IPS DF 6.9 (cell line): Measurements from ENCODE around the gene MLH3.

Source experiments
- DNase-seq: peaks from one replicate; pipeline ENCODE4 v3.0.0-alpha.2; 2013; ENCODE audit warnings: low read depth, low spot score
- H3K27ac ChIP-seq: one replicate; pipeline ENCODE4 v1.5.1; 2013; ENCODE audit warnings: low read length, control low read depth
- H3K27me3 ChIP-seq: 2 replicates; pipeline ENCODE4 v1.6.1; 2013; ENCODE audit warnings: mild to moderate bottlenecking, low read length; ENCODE audit not compliant: control insufficient read depth, insufficient read depth
- H3K36me3 ChIP-seq: 2 replicates; pipeline ENCODE4 v1.6.1; 2013; ENCODE audit warnings: low read length; ENCODE audit not compliant: control insufficient read depth, insufficient read depth
- H3K4me1 ChIP-seq: 2 replicates; pipeline ENCODE4 v1.6.1; 2013; ENCODE audit warnings: low read length; ENCODE audit not compliant: control insufficient read depth, insufficient read depth
- H3K4me3 ChIP-seq: 2 replicates; pipeline ENCODE4 v1.5.1; 2013; ENCODE audit warnings: mild to moderate bottlenecking, low read length
- H3K9me3 ChIP-seq: 2 replicates; pipeline ENCODE4 v1.6.1; 2013; ENCODE audit warnings: low read length, inconsistent platforms; ENCODE audit not compliant: control insufficient read depth, insufficient read depth
- WGBS: extraction: QIAGEN DNeasy Blood & Tissue Kit; methylation state at CpG from one replicate; pipeline ENCODE4 v1.1.7; 2013; ENCODE audit warnings: mixed read lengths, missing lambda C conversion rate; ENCODE audit not compliant: insufficient read length, insufficient coverage; 5-methylcytosine and 5-hydroxymethylcytosine counted together

Gene MLH3

GRCh38 chr14:74973905-74974363 lies 77.3 kb downstream of the MLH3 start:
- no peak overlapping the region for H3K27ac ChIP-seq
- H3K9me3 ChIP-seq: no peaks in the 10 kb centered on the region
- peaks cover 10% of the 10 kb centered on the region; the same call in 1 of the 2 replicates for H3K4me1 ChIP-seq
- WGBS: no CpG with 5 or more reads among the region's 5 CpGs
- H3K27me3 ChIP-seq: no peaks in the 10 kb centered on the region
- no peak for DNase-seq
- H3K36me3 ChIP-seq: no peaks in the 10 kb centered on the region
- H3K4me3 ChIP-seq: no peak overlapping the region

- DNase-seq: no peak
- H3K4me1 ChIP-seq: peaks cover 6% of the 10 kb centered on the region; the same call in 1 of the 2 replicates
- H3K9me3 ChIP-seq: no peaks in the 10 kb centered on the region
- WGBS: no CpG with 5 or more reads among the region's 15 CpGs
- no peak overlapping the region for H3K4me3 ChIP-seq
- no peaks in the 10 kb centered on the region for H3K27me3 ChIP-seq
- H3K27ac ChIP-seq: no peak overlapping the region
- H3K36me3 ChIP-seq: no peaks in the 10 kb centered on the region
These were observed 78.1 kb downstream of the MLH3 start for GRCh38 chr14:74973003-74973653.

DNA sequence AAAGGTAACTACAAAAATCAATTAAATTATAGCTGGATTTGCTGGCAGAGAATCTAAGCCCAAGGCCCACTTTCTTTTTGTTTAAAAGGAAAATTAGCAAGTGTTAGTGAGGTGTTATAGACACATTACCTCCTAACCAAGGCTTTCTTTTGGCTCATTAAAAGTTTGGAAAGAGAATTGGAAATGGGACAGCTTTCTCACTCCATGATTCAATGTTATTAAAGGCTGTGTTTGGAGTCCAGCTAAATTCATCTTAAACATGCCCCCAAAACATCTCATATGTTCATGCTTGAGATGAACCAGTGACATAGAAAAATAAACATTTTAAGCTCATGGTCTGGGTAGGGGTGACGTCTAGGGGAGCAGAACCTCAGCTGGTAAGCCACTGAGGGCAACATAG lies 82.5 kb downstream of the MLH3 start:
- Histone ChIP-seq H3K36me3 (no peaks in the 10 kb centered on the region), H3K4me1 (peaks cover 2% of the 10 kb centered on the region; the same call in 1 of the 2 replicates), H3K27ac (no peak overlapping the region), H3K27me3 (no peaks in the 10 kb centered on the region), H3K4me3 (no peak overlapping the region), H3K9me3 (no peaks in the 10 kb centered on the region)
- DNase-seq: no peak
- no CpG with 5 or more reads among the region's 1 CpG for WGBS

DNA sequence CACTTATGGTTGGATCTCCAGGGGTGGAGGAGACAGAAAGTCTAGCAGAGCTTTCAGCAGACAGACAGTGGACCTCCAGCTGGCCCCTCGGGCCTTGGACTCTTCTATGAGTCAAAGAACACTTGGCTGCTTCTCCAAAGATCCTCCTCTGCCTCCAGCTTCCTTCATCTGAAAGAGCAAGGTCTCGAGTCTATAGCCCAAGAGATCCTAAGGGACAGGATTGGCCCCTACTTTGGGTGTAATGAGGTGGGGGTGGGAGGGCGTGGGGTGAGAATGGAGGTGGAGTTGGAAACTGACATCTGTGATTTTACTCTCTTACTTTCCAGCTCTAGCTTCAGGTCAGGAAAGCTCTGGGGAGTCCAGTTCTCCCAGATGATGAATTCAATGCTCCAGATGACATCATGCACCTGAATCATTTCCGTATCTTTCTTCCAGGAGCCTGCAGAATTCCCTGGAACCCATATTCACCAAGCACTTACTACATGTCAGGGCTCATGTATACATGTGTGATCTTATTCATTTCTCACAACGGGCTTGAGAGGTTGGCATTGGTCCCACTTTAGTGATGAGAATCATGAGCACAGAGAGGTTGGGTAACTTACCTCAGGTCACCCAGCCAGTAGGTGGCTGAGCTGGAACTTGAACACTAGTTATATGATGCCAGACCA lies 85.6 kb downstream of the MLH3 start:
- no peak overlapping the region for H3K4me3 ChIP-seq
- H3K27ac ChIP-seq: no peak overlapping the region
- H3K27me3 ChIP-seq: no peaks in the 10 kb centered on the region
- no CpG with 5 or more reads among the region's 5 CpGs for WGBS
- H3K4me1 ChIP-seq: no peaks in the 10 kb centered on the region
- DNase-seq: no peak
- no peaks in the 10 kb centered on the region for H3K9me3 ChIP-seq
- H3K36me3 ChIP-seq: no peaks in the 10 kb centered on the region

GRCh38 chr14:74964787-74965485 lies 86.3 kb downstream of the MLH3 start:
- WGBS: no CpG with 5 or more reads among the region's 4 CpGs
- no peak for DNase-seq
- Histone ChIP-seq H3K27ac (no peak overlapping the region), H3K9me3 (no peaks in the 10 kb centered on the region), H3K36me3 (no peaks in the 10 kb centered on the region), H3K27me3 (no peaks in the 10 kb centered on the region), H3K4me3 (no peak overlapping the region), H3K4me1 (no peaks in the 10 kb centered on the region)
